Fibroblast of mammary gland (primary cell): ENCODE measurements around the gene HIPK2.
"Not testable (repeated sequence)": the region's sequence is repeated elsewhere in the genome, so short reads cannot be mapped to it uniquely, and the experiment has no call there.

Experiments used
- DNase-seq: peaks from one replicate; pipeline ENCODE4 v3.0.0-alpha.2; 2010; ENCODE audit warnings: low read depth
- H3K4me3 ChIP-seq: 2 replicates; pipeline ENCODE4 v1.5.1; 2011; ENCODE audit warnings: low read depth, mild to moderate bottlenecking, low read length, moderate library complexity; ENCODE audit not compliant: control insufficient read depth
- CTCF ChIP-seq: conservative IDR thresholded peaks from 2 replicates; pipeline ENCODE4 v1.5.1; 2011; ENCODE audit warnings: low read depth, low read length, inconsistent platforms; ENCODE audit not compliant: control insufficient read depth, insufficient read depth

Gene HIPK2

GRCh38 chr7:139674752-139675126 lies 103.1 kb downstream of the HIPK2 start:
- no peak for TF ChIP-seq CTCF
- DNase-seq: no peak
- H3K4me3 ChIP-seq: no peak overlapping the region

- no peak overlapping the region for H3K4me3 ChIP-seq
Observed at GRCh38 chr7:139674341-139674740, 103.5 kb downstream of the HIPK2 start.

DNA sequence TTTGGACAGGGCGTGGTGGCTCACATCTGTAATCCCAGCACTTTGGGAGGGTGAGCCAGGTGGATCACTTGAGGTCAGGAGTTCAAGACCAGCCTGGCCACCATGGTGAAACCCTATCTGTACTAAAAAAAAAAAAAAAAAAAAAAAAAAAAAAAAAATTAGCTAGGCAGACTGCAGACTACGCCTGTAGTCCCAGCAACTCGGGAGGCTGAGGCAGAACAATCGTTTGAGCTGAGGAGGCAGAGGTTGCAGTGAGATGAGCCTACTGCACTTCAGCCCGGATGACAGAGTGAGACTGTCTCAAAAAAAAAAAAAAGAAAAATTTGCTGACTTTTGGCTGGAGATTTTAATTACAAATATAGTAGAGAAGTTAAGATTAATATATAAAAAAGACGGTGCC lies 104.0 kb downstream of the HIPK2 start:
- TF ChIP-seq CTCF: no peak
- no peak for DNase-seq
- H3K4me3 ChIP-seq: no peak overlapping the region

More at GRCh38 chr7:139674341-139674740, 103.5 kb downstream of the HIPK2 start:
- no peak for TF ChIP-seq CTCF
- DNase-seq: no peak

- no peak for DNase-seq
- TF ChIP-seq CTCF: no peak
- no peak overlapping the region for H3K4me3 ChIP-seq
Observed at GRCh38 chr7:139673230-139673629, 104.6 kb downstream of the HIPK2 start.

- H3K4me3 ChIP-seq: no peak overlapping the region
- TF ChIP-seq CTCF: no peak
- no peak for DNase-seq
Observed at GRCh38 chr7:139671967-139672366, 105.8 kb downstream of the HIPK2 start.

DNA sequence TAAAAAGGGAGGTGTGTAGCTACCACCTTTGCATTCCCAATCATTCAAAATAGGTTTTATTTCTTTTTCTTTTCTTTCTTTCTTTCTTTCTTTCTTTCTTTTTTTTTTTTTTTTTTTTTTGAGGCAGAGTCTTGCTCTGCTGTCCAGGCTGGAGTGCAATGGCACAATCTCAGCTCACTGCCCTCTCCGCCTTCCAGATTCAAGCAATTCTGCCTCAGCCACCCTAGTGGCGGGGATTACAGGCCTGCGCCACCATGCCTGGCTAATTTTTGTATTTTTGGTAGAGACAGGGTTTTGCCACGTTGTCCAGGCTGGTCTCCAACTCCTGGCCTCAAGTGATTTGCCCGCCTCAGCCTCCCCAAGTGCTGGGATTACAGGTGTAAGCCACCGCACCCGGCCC lies 107.1 kb downstream of the HIPK2 start:
- DNase-seq, H3K4me3 ChIP-seq: not testable (repeated sequence)

DNA sequence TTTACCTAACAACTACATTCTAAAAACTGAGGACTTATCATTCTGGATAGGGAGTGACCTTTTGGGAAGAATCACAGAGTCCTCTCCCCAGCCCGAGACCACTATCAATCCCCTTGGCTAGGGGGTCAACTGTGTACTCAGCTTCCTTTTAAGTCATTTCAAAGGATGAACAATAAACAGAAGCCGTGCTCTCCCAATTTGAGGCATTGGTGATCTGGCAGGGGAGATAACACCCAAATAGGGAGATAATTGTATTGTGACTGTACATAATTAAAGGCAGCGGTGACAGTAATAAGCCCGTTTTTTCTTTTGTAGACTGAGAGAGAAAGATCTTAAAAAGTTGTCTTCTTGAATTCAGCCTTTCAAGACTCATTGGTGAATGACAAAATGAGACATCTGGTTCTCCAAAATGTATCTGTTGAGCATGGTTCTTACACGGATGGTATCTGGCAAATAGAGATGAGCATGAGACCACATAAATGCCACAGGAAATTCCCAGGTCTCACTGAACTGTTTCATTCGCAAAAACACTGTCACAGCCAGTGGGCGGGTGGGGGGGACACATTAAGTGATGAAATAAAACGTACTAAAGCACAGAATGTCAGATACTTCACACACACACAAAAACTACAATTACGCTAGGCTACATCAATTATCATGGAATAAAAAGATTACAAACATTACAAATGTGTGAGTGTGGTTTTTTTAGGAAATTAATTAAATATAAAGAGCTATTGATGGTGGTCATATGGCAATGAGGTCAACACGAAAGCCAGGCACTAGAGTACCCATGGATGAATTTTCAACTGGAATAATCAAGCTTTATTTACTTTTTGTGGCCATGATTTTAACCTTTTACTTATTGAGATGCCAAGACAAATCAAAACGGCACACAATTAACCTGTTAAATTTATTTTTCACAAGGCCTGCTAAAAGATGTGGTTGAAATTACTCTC lies 108.4 kb downstream of the HIPK2 start:
- no peak for DNase-seq
- TF ChIP-seq CTCF: no peak
- H3K4me3 ChIP-seq: no peak overlapping the region
